22Rv1 (cell line): ENCODE results near the gene CRACR2A.

ENCODE experiments used
- ZFX ChIP-seq: fragments of 450-650 bp; IDR thresholded peaks from 2 replicates; pipeline ENCODE4 v1.6.1; 2017; ENCODE audit warnings: antibody characterized with exemption, borderline replicate concordance
- TF ChIP-seq, protein P1 (sequence below): fragments of 450-650 bp; IDR thresholded peaks from 2 replicates; pipeline ENCODE4 v1.5.1; 2017; ENCODE audit warnings: mild to moderate bottlenecking

DNA sequence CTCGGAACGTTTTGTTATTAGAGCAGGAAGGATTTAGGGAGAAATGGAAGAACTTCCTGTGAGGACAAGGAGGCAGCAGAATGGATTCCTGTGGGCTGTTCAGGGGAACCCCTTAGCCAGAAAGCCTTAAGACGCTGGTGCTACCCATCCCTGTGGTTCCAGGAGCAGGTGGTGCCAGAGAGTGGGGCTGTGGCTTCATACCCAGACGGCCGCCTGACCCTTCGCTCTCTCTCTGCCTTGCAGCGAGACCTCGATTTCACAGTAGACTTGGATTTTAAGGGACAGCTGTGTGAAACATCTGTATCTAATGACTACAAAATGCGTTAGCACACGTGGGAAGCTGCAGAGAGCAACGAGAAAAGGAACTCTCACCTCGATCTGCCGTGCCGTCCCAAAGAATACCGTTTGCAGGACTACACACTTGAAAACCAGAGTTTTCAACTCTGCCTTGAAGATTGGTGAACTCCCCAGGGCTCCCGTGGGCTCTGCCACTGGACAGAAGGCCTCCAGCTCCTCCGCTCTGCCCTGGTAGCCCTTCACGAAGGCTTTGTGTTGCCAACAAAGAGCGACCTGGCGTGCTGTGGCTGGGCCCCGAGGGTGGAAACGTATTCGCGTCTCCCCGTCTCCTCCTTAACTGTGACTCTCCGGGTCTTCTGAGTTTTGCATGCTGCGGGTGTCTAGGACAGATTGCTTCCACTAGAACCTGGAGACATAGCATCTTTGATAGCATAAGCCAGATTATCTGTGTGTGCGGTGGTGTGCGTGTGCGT lies 159.9 kb downstream of the CRACR2A start:
- TF ChIP-seq, protein P1, sequence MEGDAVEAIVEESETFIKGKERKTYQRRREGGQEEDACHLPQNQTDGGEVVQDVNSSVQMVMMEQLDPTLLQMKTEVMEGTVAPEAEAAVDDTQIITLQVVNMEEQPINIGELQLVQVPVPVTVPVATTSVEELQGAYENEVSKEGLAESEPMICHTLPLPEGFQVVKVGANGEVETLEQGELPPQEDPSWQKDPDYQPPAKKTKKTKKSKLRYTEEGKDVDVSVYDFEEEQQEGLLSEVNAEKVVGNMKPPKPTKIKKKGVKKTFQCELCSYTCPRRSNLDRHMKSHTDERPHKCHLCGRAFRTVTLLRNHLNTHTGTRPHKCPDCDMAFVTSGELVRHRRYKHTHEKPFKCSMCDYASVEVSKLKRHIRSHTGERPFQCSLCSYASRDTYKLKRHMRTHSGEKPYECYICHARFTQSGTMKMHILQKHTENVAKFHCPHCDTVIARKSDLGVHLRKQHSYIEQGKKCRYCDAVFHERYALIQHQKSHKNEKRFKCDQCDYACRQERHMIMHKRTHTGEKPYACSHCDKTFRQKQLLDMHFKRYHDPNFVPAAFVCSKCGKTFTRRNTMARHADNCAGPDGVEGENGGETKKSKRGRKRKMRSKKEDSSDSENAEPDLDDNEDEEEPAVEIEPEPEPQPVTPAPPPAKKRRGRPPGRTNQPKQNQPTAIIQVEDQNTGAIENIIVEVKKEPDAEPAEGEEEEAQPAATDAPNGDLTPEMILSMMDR = no peak
- no peak for TF ChIP-seq ZFX
